Spleen (tissue), 11 donors: Measurements from ENCODE around the gene STEAP1B. TPM values are rescaled to one million over a fixed set of nuclear protein-coding genes. Genes with fewer than 3 reads are reported as not detected.

Experiments used
- DNase-seq: peaks from one replicate; pipeline ENCODE4 v3.0.0-alpha.2; 2020
- H3K27ac ChIP-seq, 8 donors: fragments of 200-600 bp; sonication (generic) in 7 of 8; 1 replicate in 4 of 8; 2 replicates in 4 of 8; pipeline versions ENCODE4 v1.5.0 to v1.8.0; 2016 to 2021; ENCODE audit warnings: inconsistent platforms in 4 of 8, mild to moderate bottlenecking in 4 of 8, moderate library complexity in 1 of 8
- H3K27me3 ChIP-seq, 7 donors: fragments of 200-600 bp; sonication (generic) in 6 of 7; replicated peaks in 1 of 7; 1 replicate in 4 of 7; 2 replicates in 3 of 7; pipeline versions ENCODE4 v1.5.0 to v1.8.0; 2016 to 2021; ENCODE audit warnings: inconsistent platforms in 3 of 7, mild to moderate bottlenecking in 1 of 7
- H3K36me3 ChIP-seq, 6 donors: fragments of 200-600 bp; sonication (generic) in 5 of 6; 1 replicate in 4 of 6; 2 replicates in 2 of 6; pipeline versions ENCODE4 v1.5.0 to v1.8.0; 2016 to 2021; ENCODE audit warnings: inconsistent platforms in 2 of 6
- H3K4me1 ChIP-seq, 6 donors: fragments of 200-600 bp; sonication (generic) in 5 of 6; 1 replicate in 3 of 6; 2 replicates in 3 of 6; pipeline versions ENCODE4 v1.5.0 to v1.8.0; 2016 to 2021; ENCODE audit warnings: inconsistent platforms in 3 of 6
- H3K4me3 ChIP-seq, 8 donors: fragments of 200-600 bp; sonication (generic) in 7 of 8; 1 replicate in 4 of 8; 2 replicates in 4 of 8; pipeline versions ENCODE4 v1.5.0 to v1.8.0; 2016 to 2021; ENCODE audit warnings: inconsistent platforms in 4 of 8, mild to moderate bottlenecking in 4 of 8, moderate library complexity in 2 of 8
- H3K9me3 ChIP-seq, 8 donors: fragments of 200-600 bp; sonication (generic) in 7 of 8; 1 replicate in 4 of 8; 2 replicates in 4 of 8; pipeline versions ENCODE4 v1.5.0 to v1.8.0; 2016 to 2021; ENCODE audit warnings: inconsistent platforms in 4 of 8
- POLR2A ChIP-seq, 3 donors: fragments of 450-650 bp; IDR thresholded peaks; one replicate each; pipeline ENCODE4 v1.5.1; 2017; ENCODE audit warnings: antibody characterized with exemption in 3 of 3, mild to moderate bottlenecking in 1 of 3
- POLR2AphosphoS5 ChIP-seq, 3 donors: sonication (generic); formaldehyde crosslinking; IDR thresholded peaks; one replicate each; pipeline ENCODE4 v1.5.1; 2017; ENCODE audit warnings: antibody characterized with exemption in 3 of 3
- WGBS, 5 donors: extraction: QIAGEN DNeasy Blood & Tissue Kit in 3 of 5; methylation state at CpG; one replicate each; pipeline versions ENCODE4 v1.1.5 to v1.1.7; 2013 to 2018; 5-methylcytosine and 5-hydroxymethylcytosine counted together
- intact Hi-C: fragments of 100-400 bp; cut with DNase I; formaldehyde crosslinking; loops from one replicate; pipeline ENCODE4 v1.15.0; 2023; ENCODE audit warnings: low total_unique reads
- polyA plus RNA-seq, 3 donors: library from polyadenylated mRNA; stranded (reverse); fragments of 200-250 nt; gene quantifications; one replicate each; pipeline ENCODE4 v1.2.1, GENCODE V29; 2013
- total RNA-seq, 7 donors: library from RNA; depleted of rRNA in 3 of 7; stranded (reverse); fragments of >200 nt in 3 of 7; fragmentation: NEBNext Ultra II Directional in 4 of 7; extraction: Animal tissue kit (Norgen Biotek cat#: 25700) in 4 of 7; gene quantifications; one replicate each; pipeline versions ENCODE4 v1.1.0 to v1.2.1, GENCODE V29; 2016 to 2021
- TF ChIP-seq, protein P1 (sequence below), 11 experiments: fragments of 200-600 bp in 7 of 11; fragments of 450-650 bp in 4 of 11; sonication (generic) in 4 of 11; IDR thresholded peaks in 8 of 11; conservative IDR thresholded peaks in 3 of 11; 1 replicate in 7 of 11; 2 replicates in 4 of 11; pipeline versions ENCODE4 v1.4.0 to v1.8.0; 2016 to 2021; ENCODE audit warnings: antibody characterized with exemption in 11 of 11, inconsistent platforms in 4 of 11, mild to moderate bottlenecking in 1 of 11
- donor health status: healthy with polysubstance abuse.
- donor health status: DM: no; HTN: no; CAD: no; lungs with moderate emphysema.
- donor health status: DM: no; HTN: no; CAD: no.
- donor health status: Bipolar disorder and iron deficiency.
- donor health status: healthy.
- donor health status: DM: no; HTN: no; CAD: no.
- donor health status: DM: yes; HTN: yes; CAD: no.

The STEAP1B gene
- total and polyA plus RNA-seq, 10 donors = 5.9 to 22.5 (median 12.9) TPM

DNA sequence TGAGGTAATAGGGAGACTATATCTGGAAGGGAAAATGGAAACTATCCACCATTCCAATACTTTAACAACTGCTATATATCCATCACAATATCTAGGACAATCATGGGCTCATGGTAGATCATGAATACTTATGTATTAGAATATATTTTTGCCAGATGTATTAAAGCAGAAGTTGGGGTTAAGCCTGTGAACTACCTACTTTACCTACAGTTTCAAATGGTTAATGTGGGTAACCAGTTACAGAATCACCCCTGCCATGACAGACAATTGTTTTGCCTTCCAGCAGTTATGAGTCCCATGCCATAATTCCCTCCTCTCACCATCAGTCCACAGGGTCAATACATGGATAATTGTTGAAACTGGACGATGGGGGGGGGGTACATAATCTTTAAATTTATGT lies 113.1 kb downstream of the STEAP1B start:
- H3K27ac ChIP-seq = no peak overlapping the region
- intact Hi-C loops = no loop called here
- H3K36me3 ChIP-seq = no peaks in the 10 kb centered on the region
- 77 to 94% (median 82%) methylated on average over 1 of the region's 1 CpG for WGBS, 5 donors
- TF ChIP-seq, protein P1, sequence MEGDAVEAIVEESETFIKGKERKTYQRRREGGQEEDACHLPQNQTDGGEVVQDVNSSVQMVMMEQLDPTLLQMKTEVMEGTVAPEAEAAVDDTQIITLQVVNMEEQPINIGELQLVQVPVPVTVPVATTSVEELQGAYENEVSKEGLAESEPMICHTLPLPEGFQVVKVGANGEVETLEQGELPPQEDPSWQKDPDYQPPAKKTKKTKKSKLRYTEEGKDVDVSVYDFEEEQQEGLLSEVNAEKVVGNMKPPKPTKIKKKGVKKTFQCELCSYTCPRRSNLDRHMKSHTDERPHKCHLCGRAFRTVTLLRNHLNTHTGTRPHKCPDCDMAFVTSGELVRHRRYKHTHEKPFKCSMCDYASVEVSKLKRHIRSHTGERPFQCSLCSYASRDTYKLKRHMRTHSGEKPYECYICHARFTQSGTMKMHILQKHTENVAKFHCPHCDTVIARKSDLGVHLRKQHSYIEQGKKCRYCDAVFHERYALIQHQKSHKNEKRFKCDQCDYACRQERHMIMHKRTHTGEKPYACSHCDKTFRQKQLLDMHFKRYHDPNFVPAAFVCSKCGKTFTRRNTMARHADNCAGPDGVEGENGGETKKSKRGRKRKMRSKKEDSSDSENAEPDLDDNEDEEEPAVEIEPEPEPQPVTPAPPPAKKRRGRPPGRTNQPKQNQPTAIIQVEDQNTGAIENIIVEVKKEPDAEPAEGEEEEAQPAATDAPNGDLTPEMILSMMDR (IDR thresholded peaks at IDR 0.05 in 8 of 11, conservative IDR thresholded peaks at IDR 0.05 in 3 of 11) = no peak
- no peak for TF ChIP-seq POLR2AphosphoS5 (IDR thresholded peaks at IDR 0.05)
- TF ChIP-seq POLR2A (IDR thresholded peaks at IDR 0.05) = no peak
- no peak for DNase-seq
- no peaks in the 10 kb centered on the region for H3K9me3 ChIP-seq
- H3K27me3 ChIP-seq = no peaks in the 10 kb centered on the region
- no peaks in the 10 kb centered on the region for H3K4me1 ChIP-seq
- no peak overlapping the region for H3K4me3 ChIP-seq

DNA sequence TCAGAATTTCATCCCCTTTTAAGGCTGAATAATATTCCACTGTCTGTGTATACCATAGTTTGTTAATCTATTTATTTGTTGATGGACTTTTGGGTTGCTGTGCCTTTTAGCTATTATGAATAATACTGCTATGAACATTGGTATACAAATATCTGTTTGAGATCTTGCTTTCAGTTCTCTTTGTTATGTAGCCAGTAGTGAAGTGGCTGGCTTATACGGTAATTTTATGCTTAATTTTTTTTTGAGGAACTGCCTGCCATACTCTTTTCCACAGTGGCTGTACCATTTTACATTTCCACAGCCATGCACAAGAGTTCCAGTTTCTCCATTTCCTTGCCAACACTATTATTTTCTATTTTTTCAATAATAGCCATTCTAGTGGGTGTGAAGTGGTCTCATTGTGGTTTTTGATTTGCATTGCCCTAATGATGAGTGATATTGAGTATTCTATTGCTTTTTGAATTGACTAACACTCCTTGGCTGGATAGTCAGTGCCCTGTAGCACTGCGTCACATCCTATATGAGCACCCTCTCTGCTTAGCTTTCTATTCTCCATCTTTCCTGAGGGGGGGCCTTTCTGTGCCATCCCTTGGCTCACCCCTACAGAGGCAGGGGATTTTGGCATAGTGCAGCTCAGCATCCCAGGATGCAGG lies 113.7 kb downstream of the STEAP1B start:
- intact Hi-C loops = no loop called here
- Histone ChIP-seq H3K27ac (no peak overlapping the region), H3K4me3 (no peak overlapping the region), H3K9me3 (no peaks in the 10 kb centered on the region), H3K27me3 (no peaks in the 10 kb centered on the region), H3K36me3 (no peaks in the 10 kb centered on the region), H3K4me1 (no peaks in the 10 kb centered on the region)
- TF ChIP-seq, protein P1 (IDR thresholded peaks at IDR 0.05 in 8 of 11, conservative IDR thresholded peaks at IDR 0.05 in 3 of 11) = no peak
- TF ChIP-seq POLR2AphosphoS5 (IDR thresholded peaks at IDR 0.05) (no peak), POLR2A (IDR thresholded peaks at IDR 0.05) (no peak)
- no peak for DNase-seq
- 76 to 82% (median 81%) methylated on average over 2 of the region's 2 CpGs for WGBS, 5 donors

DNA sequence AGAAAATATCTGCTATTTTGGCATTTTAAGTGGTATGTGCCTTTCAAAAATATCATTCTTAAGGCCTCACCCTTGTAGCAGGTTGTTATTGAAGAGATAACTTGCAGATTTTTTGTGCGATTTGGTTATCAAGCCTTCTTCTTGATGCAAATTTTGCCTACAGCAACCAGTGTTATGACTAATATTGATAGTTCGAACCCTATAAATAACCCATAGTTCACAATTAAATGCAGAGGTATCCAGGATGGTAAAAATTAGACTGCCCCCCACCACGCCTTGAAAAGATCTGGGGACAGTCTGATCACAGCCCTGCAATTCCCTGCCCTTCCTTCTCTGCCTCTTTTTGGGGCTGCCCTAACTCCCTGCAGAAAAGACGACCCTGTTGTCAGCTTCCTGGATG lies 114.7 kb downstream of the STEAP1B start:
- H3K4me3 ChIP-seq = no peak overlapping the region
- no peaks in the 10 kb centered on the region for H3K36me3 ChIP-seq
- no peaks in the 10 kb centered on the region for H3K9me3 ChIP-seq
- TF ChIP-seq POLR2A (IDR thresholded peaks at IDR 0.05) (no peak), POLR2AphosphoS5 (IDR thresholded peaks at IDR 0.05) (no peak)
- TF ChIP-seq, protein P1 (IDR thresholded peaks at IDR 0.05 in 8 of 11, conservative IDR thresholded peaks at IDR 0.05 in 3 of 11) = no peak
- H3K27ac ChIP-seq = no peak overlapping the region
- H3K4me1 ChIP-seq = no peaks in the 10 kb centered on the region
- 68 to 85% (median 81%) methylated on average over 4 of the region's 4 CpGs for WGBS, 5 donors
- intact Hi-C loops = no loop called here
- no peak for DNase-seq
- H3K27me3 ChIP-seq = no peaks in the 10 kb centered on the region

GRCh38 chr7:22380333-22380732 lies 119.7 kb downstream of the STEAP1B start:
- TF ChIP-seq POLR2A (IDR thresholded peaks at IDR 0.05) (no peak), POLR2AphosphoS5 (IDR thresholded peaks at IDR 0.05) (no peak)
- TF ChIP-seq, protein P1 (IDR thresholded peaks at IDR 0.05 in 8 of 11, conservative IDR thresholded peaks at IDR 0.05 in 3 of 11) = no peak
- no peak overlapping the region for H3K27ac ChIP-seq
- no peaks in the 10 kb centered on the region for H3K36me3 ChIP-seq
- no peaks in the 10 kb centered on the region for H3K9me3 ChIP-seq
- intact Hi-C loops = no loop called here
- H3K4me1 ChIP-seq = peaks cover 0 to 13% (median 3%) of the 10 kb centered on the region in 6 donors
- WGBS, 5 donors = 90 to 98% (median 94%) methylated on average over 2 of the region's 2 CpGs
- no peak overlapping the region for H3K4me3 ChIP-seq
- DNase-seq = no peak
- no peaks in the 10 kb centered on the region for H3K27me3 ChIP-seq
